Adipose tissue (tissue), 3 donors: ENCODE results near the gene ANKRD28. TPM values are rescaled to one million over a fixed set of nuclear protein-coding genes. Genes with fewer than 3 reads are reported as not detected.
A peak's percentile ranks its signal among the peaks of the same experiment; 100 is the strongest.

Source experiments
- H3K27ac ChIP-seq: one replicate; pipeline ENCODE4 v1.5.1; 2013; ENCODE audit warnings: low read depth, low read length
- WGBS, 3 donors: extraction: QIAGEN DNeasy Blood & Tissue Kit; methylation state at CpG; one replicate each; pipeline ENCODE4 v1.1.7; 2013; 5-methylcytosine and 5-hydroxymethylcytosine counted together
- polyA plus RNA-seq, 3 donors: library from polyadenylated mRNA; stranded (reverse); fragments of 200-250 nt; gene quantifications; one replicate each; pipeline ENCODE4 v1.2.3, GENCODE V29; 2013
- donor health status: healthy with polysubstance abuse.
- donor health status: Bipolar disorder and iron deficiency.
- donor health status: healthy.

The ANKRD28 gene
- polyA plus RNA-seq, 3 donors, result 8.9 to 15.6 (median 10.9) TPM

GRCh38 chr3:15654891-15655290, 142.9 kb downstream of the ANKRD28 start:
- 93 to 98% (median 97%) methylated on average over 9 of the region's 9 CpGs for WGBS, 3 donors

GRCh38 chr3:15654127-15654526, 143.7 kb downstream of the ANKRD28 start:
- no peak overlapping the region for H3K27ac ChIP-seq

More at GRCh38 chr3:15654891-15655290, 142.9 kb downstream of the ANKRD28 start:
- no peak overlapping the region for H3K27ac ChIP-seq

- WGBS, 3 donors, result 88 to 96% (median 95%) methylated on average over 3 of the region's 3 CpGs
- H3K27ac ChIP-seq, result no peak overlapping the region
Observed at GRCh38 chr3:15653321-15653720, 144.5 kb downstream of the ANKRD28 start.

- 78 to 86% (median 80%) methylated on average over 8 of the region's 8 CpGs for WGBS, 3 donors
- no peak overlapping the region for H3K27ac ChIP-seq
Observed at GRCh38 chr3:15651396-15651795, 146.4 kb downstream of the ANKRD28 start.

GRCh38 chr3:15649858-15650257, 147.9 kb downstream of the ANKRD28 start:
- 93 to 94% (median 94%) methylated on average over 5 of the region's 5 CpGs for WGBS, 3 donors
- no peak overlapping the region for H3K27ac ChIP-seq

- 88 to 99% (median 96%) methylated on average over 3 of the region's 3 CpGs for WGBS, 3 donors
- no peak overlapping the region for H3K27ac ChIP-seq
Observed at GRCh38 chr3:15649341-15649740, 148.4 kb downstream of the ANKRD28 start.

GRCh38 chr3:15647611-15648167, 150.1 kb downstream of the ANKRD28 start:
- WGBS, 3 donors, result 28 to 30% (median 29%) methylated on average over 4 of the region's 4 CpGs
- H3K27ac ChIP-seq, result peak overlapping the region; percentile 45

GRCh38 chr3:15646851-15647511, 150.8 kb downstream of the ANKRD28 start:
- 29 to 53% (median 32%) methylated on average over 13 of the region's 13 CpGs for WGBS, 3 donors
- H3K27ac ChIP-seq, result peak overlapping the region; percentile 21

- no peak overlapping the region for H3K27ac ChIP-seq
- WGBS, 3 donors, result 69 to 84% (median 70%) methylated on average over 18 of the region's 18 CpGs
Observed at GRCh38 chr3:15645740-15646501, 151.9 kb downstream of the ANKRD28 start.

GRCh38 chr3:15645246-15645645, 152.5 kb downstream of the ANKRD28 start:
- 85 to 95% (median 85%) methylated on average over 6 of the region's 6 CpGs for WGBS, 3 donors
- no peak overlapping the region for H3K27ac ChIP-seq

GRCh38 chr3:15638891-15639262, 158.9 kb downstream of the ANKRD28 start:
- WGBS, 3 donors, result 87 to 96% (median 94%) methylated on average over 1 of the region's 1 CpG
- H3K27ac ChIP-seq, result no peak overlapping the region

GRCh38 chr3:15638193-15638890, 159.4 kb downstream of the ANKRD28 start:
- WGBS, 3 donors, result 80 to 89% (median 80%) methylated on average over 6 of the region's 6 CpGs
- no peak overlapping the region for H3K27ac ChIP-seq

GRCh38 chr3:15637131-15637951, 160.4 kb downstream of the ANKRD28 start:
- H3K27ac ChIP-seq, result no peak overlapping the region
- 70 to 74% (median 73%) methylated on average over 7 of the region's 7 CpGs for WGBS, 3 donors

- H3K27ac ChIP-seq, result no peak overlapping the region
- 48 to 83% (median 51%) methylated on average over 14 of the region's 14 CpGs for WGBS, 3 donors
Observed at GRCh38 chr3:15636028-15636709, 161.6 kb downstream of the ANKRD28 start.

- 57 to 75% (median 61%) methylated on average over 13 of the region's 13 CpGs for WGBS, 3 donors
- H3K27ac ChIP-seq, result no peak overlapping the region
Observed at GRCh38 chr3:15635121-15635661, 162.6 kb downstream of the ANKRD28 start.

- WGBS, 3 donors, result 64 to 71% (median 68%) methylated on average over 2 of the region's 2 CpGs
- no peak overlapping the region for H3K27ac ChIP-seq
Observed at GRCh38 chr3:15634671-15635070, 163.1 kb downstream of the ANKRD28 start.

GRCh38 chr3:15633766-15634598, 163.8 kb downstream of the ANKRD28 start:
- WGBS, 3 donors, result 16 to 36% (median 30%) methylated on average over 4 of the region's 4 CpGs
- peak overlapping the region; percentile 20 for H3K27ac ChIP-seq
